Prostate gland (tissue), 2 donors: ENCODE measurements around the gene RNF141. TPM values are rescaled to one million over a fixed set of nuclear protein-coding genes. Genes with fewer than 3 reads are reported as not detected.

Experiments
- DNase-seq: peaks from one replicate; pipeline ENCODE4 v3.0.0-alpha.2; 2019; ENCODE audit warnings: low spot score
- H3K27ac ChIP-seq, 2 donors: fragments of 200-600 bp; sonication (generic); 2 replicates each; pipeline ENCODE4 v1.5.1; 2017 to 2019
- H3K27me3 ChIP-seq: fragments of 200-600 bp; sonication (generic); replicated peaks from 2 replicates; pipeline ENCODE4 v1.5.1; 2019; ENCODE audit not compliant: insufficient read depth
- H3K36me3 ChIP-seq, 2 donors: fragments of 200-600 bp; sonication (generic); 1 replicate in 1 of 2; 2 replicates in 1 of 2; pipeline versions ENCODE4 v1.5.1 to v1.8.1; 2017 to 2019
- H3K4me1 ChIP-seq: fragments of 200-600 bp; sonication (generic); replicated peaks from 2 replicates; pipeline ENCODE4 v1.5.1; 2019
- H3K4me3 ChIP-seq, 2 donors: fragments of 200-600 bp; sonication (generic); 2 replicates each; pipeline ENCODE4 v1.5.1; 2017 to 2019
- H3K9me3 ChIP-seq: fragments of 200-600 bp; sonication (generic); 2 replicates; pipeline ENCODE4 v1.5.1; 2017
- CTCF ChIP-seq, 4 experiments: fragments of 200-600 bp in 2 of 4; fragments of 450-650 bp in 2 of 4; sonication (generic) in 2 of 4; IDR thresholded peaks; 1 replicate in 3 of 4; 2 replicates in 1 of 4; pipeline ENCODE4 v1.5.1; 2016 to 2019; ENCODE audit warnings: antibody characterized with exemption in 4 of 4, mild to moderate bottlenecking in 2 of 4, moderate library complexity in 2 of 4
- POLR2A ChIP-seq: fragments of 450-650 bp; IDR thresholded peaks from one replicate; pipeline ENCODE4 v1.6.1; 2016; ENCODE audit warnings: antibody characterized with exemption, mild to moderate bottlenecking
- POLR2AphosphoS5 ChIP-seq: sonication (generic); formaldehyde crosslinking; IDR thresholded peaks from one replicate; pipeline ENCODE4 v1.6.1; 2017; ENCODE audit warnings: antibody characterized with exemption
- WGBS: methylation state at CpG from one replicate; pipeline ENCODE4 v1.1.5; 2018; 5-methylcytosine and 5-hydroxymethylcytosine counted together
- intact Hi-C: fragments of 100-400 bp; cut with DNase I; formaldehyde crosslinking; loops from one replicate; pipeline ENCODE4 v1.14.2; 2022
- total RNA-seq, 2 donors: library from RNA; depleted of rRNA; stranded (reverse); fragments of >200 nt; gene quantifications; one replicate each; pipeline ENCODE4 v1.1.0, GENCODE V29; 2016

Gene RNF141
- total RNA-seq, 2 donors from 2014 or later: 52.9 to 66.2 TPM

GRCh38 chr11:10478066-10478465, 62.9 kb downstream of the RNF141 start:
- DNase-seq: no peak
- Histone ChIP-seq H3K27me3 (no peaks in the 10 kb centered on the region), H3K27ac (no peak overlapping the region), H3K4me3 (no peak overlapping the region), H3K4me1 (no peaks in the 10 kb centered on the region), H3K9me3 (no peaks in the 10 kb centered on the region), H3K36me3 (no peaks in the 10 kb centered on the region)
- intact Hi-C loops: no loop called here
- TF ChIP-seq CTCF (IDR thresholded peaks at IDR 0.05) (no peak), POLR2AphosphoS5 (no peak), POLR2A (no peak)
- 75% methylated on average over 3 of the region's 3 CpGs for WGBS

GRCh38 chr11:10477690-10478046, 63.3 kb downstream of the RNF141 start:
- no peak overlapping the region for H3K27ac ChIP-seq
- no peaks in the 10 kb centered on the region for H3K9me3 ChIP-seq
- no peaks in the 10 kb centered on the region for H3K27me3 ChIP-seq
- H3K4me1 ChIP-seq: no peaks in the 10 kb centered on the region
- H3K36me3 ChIP-seq: no peaks in the 10 kb centered on the region
- TF ChIP-seq POLR2A: no peak
- TF ChIP-seq POLR2AphosphoS5: no peak
- no peak for TF ChIP-seq CTCF (IDR thresholded peaks at IDR 0.05)
- 95% methylated on average over 8 of the region's 8 CpGs for WGBS
- no peak for DNase-seq
- no peak overlapping the region for H3K4me3 ChIP-seq
- intact Hi-C loops: no loop called here

- no peaks in the 10 kb centered on the region for H3K4me1 ChIP-seq
- H3K27ac ChIP-seq: no peak overlapping the region
- WGBS: 74% methylated on average over 5 of the region's 5 CpGs
- no peaks in the 10 kb centered on the region for H3K27me3 ChIP-seq
- no peak overlapping the region for H3K4me3 ChIP-seq
- no peaks in the 10 kb centered on the region for H3K9me3 ChIP-seq
- no peaks in the 10 kb centered on the region for H3K36me3 ChIP-seq
- DNase-seq: no peak
- TF ChIP-seq CTCF (IDR thresholded peaks at IDR 0.05) (no peak), POLR2A (no peak), POLR2AphosphoS5 (no peak)
- intact Hi-C loops: no loop called here
Measured at GRCh38 chr11:10476927-10477689, 63.9 kb downstream of the RNF141 start.

GRCh38 chr11:10476342-10476741, 64.6 kb downstream of the RNF141 start:
- H3K4me3 ChIP-seq: no peak overlapping the region
- intact Hi-C loops: no loop called here
- DNase-seq: no peak
- 94% methylated on average over 1 of the region's 1 CpG for WGBS
- no peaks in the 10 kb centered on the region for H3K9me3 ChIP-seq
- no peaks in the 10 kb centered on the region for H3K4me1 ChIP-seq
- TF ChIP-seq POLR2AphosphoS5 (no peak), POLR2A (no peak), CTCF (IDR thresholded peaks at IDR 0.05) (no peak)
- H3K27me3 ChIP-seq: no peaks in the 10 kb centered on the region
- H3K27ac ChIP-seq: no peak overlapping the region
- no peaks in the 10 kb centered on the region for H3K36me3 ChIP-seq

GRCh38 chr11:10474551-10474950, 66.4 kb downstream of the RNF141 start:
- no peak overlapping the region for H3K27ac ChIP-seq
- no peak overlapping the region for H3K4me3 ChIP-seq
- H3K4me1 ChIP-seq: no peaks in the 10 kb centered on the region
- H3K27me3 ChIP-seq: no peaks in the 10 kb centered on the region
- no peak for DNase-seq
- TF ChIP-seq POLR2A: no peak
- no peak for TF ChIP-seq POLR2AphosphoS5
- no peak for TF ChIP-seq CTCF (IDR thresholded peaks at IDR 0.05)
- no peaks in the 10 kb centered on the region for H3K36me3 ChIP-seq
- intact Hi-C loops: no loop called here
- 92% methylated on average over 2 of the region's 2 CpGs for whole genome bisulfite sequencing
- H3K9me3 ChIP-seq: no peaks in the 10 kb centered on the region
